GM12873 (cell line): ENCODE measurements around the gene TAS2R4.

ENCODE experiments used
- CTCF ChIP-seq: IDR thresholded peaks from 2 replicates; pipeline ENCODE4 v1.5.1; 2012; ENCODE audit warnings: low read depth, mild to moderate bottlenecking, moderate library complexity, low read length, control low read depth; ENCODE audit not compliant: insufficient read depth; ENCODE audit errors: missing control alignments

TAS2R4 gene

GRCh38 chr7:141739250-141739649 lies 37.2 kb upstream of the TAS2R4 start:
- no peak for TF ChIP-seq CTCF

- TF ChIP-seq CTCF = no peak
Observed at GRCh38 chr7:141742229-141742628, 34.2 kb upstream of the TAS2R4 start.

- no peak for TF ChIP-seq CTCF
Observed at GRCh38 chr7:141744131-141744530, 32.3 kb upstream of the TAS2R4 start.

- no peak for TF ChIP-seq CTCF
Observed at GRCh38 chr7:141748396-141748795, 28.1 kb upstream of the TAS2R4 start.

GRCh38 chr7:141752634-141753033 lies 23.8 kb upstream of the TAS2R4 start:
- peak; percentile 43 for TF ChIP-seq CTCF

- peak; percentile 54 for TF ChIP-seq CTCF
Observed at GRCh38 chr7:141754939-141755338, 21.5 kb upstream of the TAS2R4 start.

- TF ChIP-seq CTCF = no peak
Observed at GRCh38 chr7:141763797-141764196, 12.7 kb upstream of the TAS2R4 start, which contains the start of gene TAS2R3. TSS of gene TAS2R3 (plus strand) at chr7:141764097. CDS start at chr7:141764159, 62 bp downstream.
